ENCODE measurements around the gene KRTAP22-1.

Gene KRTAP22-1

GRCh38 chr21:30625449-30626165 lies 24.7 kb downstream of the KRTAP22-1 start:
- no peak for DNase-seq

- DNase-seq, result no peak
These were observed 27.2 kb downstream of the KRTAP22-1 start for GRCh38 chr21:30628109-30628508.

GRCh38 chr21:30629200-30629599 lies 28.3 kb downstream of the KRTAP22-1 start:
- DNase-seq, result no peak

- no peak for DNase-seq
These were observed 34.0 kb downstream of the KRTAP22-1 start, which contains the start of gene KRTAP20-2 for GRCh38 chr21:30634906-30635305. TSS of gene KRTAP20-2 (plus strand) at chr21:30635206. CDS start at chr21:30635264, 58 bp downstream.

GRCh38 chr21:30638686-30639085 lies 37.8 kb downstream of the KRTAP22-1 start:
- no peak for DNase-seq

GRCh38 chr21:30642564-30642963 lies 41.7 kb downstream of the KRTAP22-1 start, which contains the start of gene KRTAP20-3:
TSS of gene KRTAP20-3 (plus strand) at chr21:30642864.
- DNase-seq, result no peak

GRCh38 chr21:30646904-30647414 lies 46.1 kb downstream of the KRTAP22-1 start:
- DNase-seq, result no peak

Measured in right kidney (tissue), 1 donor.